Panc1 (cell line): Measurements from ENCODE around the gene GIMAP6. TPM values are rescaled to one million over a fixed set of nuclear protein-coding genes. Genes with fewer than 3 reads are reported as not detected.
"Not testable (repeated sequence)": the region's sequence is repeated elsewhere in the genome, so short reads cannot be mapped to it uniquely, and the experiment has no call there.

Experiments
- ATAC-seq: fragments of 200-7000 bp; cut with Tn5 transposase; 2 replicates; pipeline ENCODE4 v1.9.1; 2020; ENCODE audit warnings: mild to moderate bottlenecking, moderate library complexity
- BruUV-seq: library from RNA; stranded (reverse); fragments of 400-500 nt; replicated peaks from 2 replicates; lab custom pipeline; 2021; lab: Mats Ljungman, UMichigan
- CTCF ChIA-PET: fragments of 300-600 bp; sonication (Branson Sonifier 250); formaldehyde crosslinking; loops from one replicate; lab custom pipeline; 2022; ENCODE audit warnings: antibody characterized with exemption; lab: Charles Lee
- POLR2A ChIA-PET: fragments of 300-600 bp; sonication (Branson Sonifier 250); formaldehyde crosslinking; loops from one replicate; lab custom pipeline; 2022; ENCODE audit warnings: antibody characterized with exemption; lab: Charles Lee
- DNase-seq: peaks from one replicate; pipeline ENCODE4 v3.0.0-alpha.2; 2010; ENCODE audit warnings: low read depth, low spot score
- H3K27ac ChIP-seq: 2 replicates; pipeline ENCODE4 v1.5.1; 2011; ENCODE audit warnings: mild to moderate bottlenecking, low read length, inconsistent platforms
- H3K27me3 ChIP-seq: fragments of 200-500 bp; sonication (Bioruptor generic); 2 replicates; pipeline ENCODE4 v1.6.0; 2014; ENCODE audit warnings: low read length, inconsistent platforms; ENCODE audit not compliant: control insufficient read depth, insufficient read depth
- H3K36me3 ChIP-seq: fragments of 200-500 bp; sonication (Bioruptor generic); 2 replicates; pipeline ENCODE4 v1.5.1; 2014; ENCODE audit warnings: inconsistent platforms, mild to moderate bottlenecking, low read length, moderate library complexity; ENCODE audit not compliant: control insufficient read depth, insufficient read depth
- H3K4me1 ChIP-seq: 2 replicates; pipeline ENCODE4 v1.5.1; 2011; ENCODE audit warnings: inconsistent platforms, mild to moderate bottlenecking, low read length, moderate library complexity; ENCODE audit not compliant: control insufficient read depth, insufficient read depth
- H3K4me3 ChIP-seq, 2 experiments: 2 replicates each; pipeline ENCODE4 v1.5.1; 2011 to 2012; ENCODE audit warnings: low read depth in 2 of 2, low read length in 2 of 2, mild to moderate bottlenecking in 2 of 2, inconsistent platforms in 1 of 2, moderate library complexity in 1 of 2
- H3K9me3 ChIP-seq: fragments of 200-500 bp; sonication (Bioruptor generic); 2 replicates; pipeline ENCODE4 v1.5.1; 2014; ENCODE audit warnings: low read depth, mild to moderate bottlenecking, inconsistent platforms, low read length, moderate library complexity; ENCODE audit not compliant: control insufficient read depth, insufficient read depth
- POLR2AphosphoS5 ChIP-seq: IDR thresholded peaks from 2 replicates; pipeline ENCODE4 v1.6.1; 2012; ENCODE audit warnings: mild to moderate bottlenecking, low read depth, low read length, moderate library complexity
- SIN3A ChIP-seq: IDR thresholded peaks from 2 replicates; pipeline ENCODE4 v1.6.1; 2012; ENCODE audit warnings: low read depth, mild to moderate bottlenecking, low read length, moderate library complexity, borderline replicate concordance; ENCODE audit not compliant: insufficient read depth
- TCF7L2 ChIP-seq: IDR thresholded peaks from 2 replicates; pipeline ENCODE4 v1.6.1; 2011; ENCODE audit warnings: mild to moderate bottlenecking, low read depth, low read length, inconsistent platforms
- in situ Hi-C: cut with HindIII; loops from 2 replicates; pipeline ENCODE4 v1.10.0; 2016; ENCODE audit warnings: low sequenced_read_pairs, low pct_unique_long_range_greater_than_20kb
- intact Hi-C: fragments of 100-400 bp; cut with micrococcal nuclease; formaldehyde crosslinking; loops from one replicate; pipeline ENCODE4 v1.10.0; 2022; ENCODE audit not compliant: unreplicated experiment
- total RNA-seq: library from RNA; stranded (reverse); gene quantifications from one replicate; pipeline ENCODE4 v1.2.1, GENCODE V29; 2021; ENCODE audit not compliant: unreplicated experiment
- TF ChIP-seq, protein P1 (sequence below), 2 experiments: IDR thresholded peaks; 2 replicates each; pipeline ENCODE4 v1.6.1; 2011 to 2012; ENCODE audit warnings: low read depth in 2 of 2, control low read depth in 1 of 2, low read length in 1 of 2, mild to moderate bottlenecking in 1 of 2, moderate library complexity in 1 of 2; ENCODE audit not compliant: insufficient read depth in 1 of 2
- TF ChIP-seq, protein P2 (sequence below): fragments of 450-650 bp; IDR thresholded peaks from 2 replicates; pipeline ENCODE4 v1.5.1; 2017; ENCODE audit warnings: mild to moderate bottlenecking

Gene GIMAP6
- total RNA-seq, 1 experiment from 2014 or later, result 0.23 TPM

DNA sequence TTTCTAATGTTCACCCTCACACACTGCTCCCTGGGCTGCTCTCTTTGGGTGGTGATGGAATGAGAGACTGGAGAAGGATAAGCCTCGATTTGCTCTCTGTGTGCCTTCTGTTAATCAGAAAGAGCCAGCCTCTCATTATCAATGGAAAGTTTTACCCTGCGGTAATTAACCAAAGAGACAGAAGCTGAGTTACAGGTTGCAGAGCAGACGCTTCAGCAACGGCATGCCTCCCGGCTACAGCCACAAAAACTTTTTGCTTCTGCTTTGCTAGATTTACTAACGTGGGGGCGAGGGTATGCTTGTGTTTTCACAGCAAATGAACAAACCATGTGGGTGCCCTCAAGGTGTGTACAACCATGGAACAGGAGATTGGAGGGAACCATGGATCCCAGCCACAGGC, 47.0 kb downstream of the GIMAP6 start:
- in situ Hi-C loops, result no loop called here
- intact Hi-C loops, result no loop called here
- no TSS peak for BruUV-seq
- POLR2A ChIA-PET, result no interaction called here
- DNase-seq (no peak), ATAC-seq (no peak)
- CTCF ChIA-PET, result no interaction called here
- Histone ChIP-seq H3K4me1 (no peaks in the 10 kb centered on the region), H3K9me3 (no peaks in the 10 kb centered on the region), H3K27ac (no peak overlapping the region), H3K4me3 (no peak overlapping the region), H3K36me3 (no peaks in the 10 kb centered on the region), H3K27me3 (no peaks in the 10 kb centered on the region; the same call in none of the 2 replicates)
- TF ChIP-seq, protein P1, sequence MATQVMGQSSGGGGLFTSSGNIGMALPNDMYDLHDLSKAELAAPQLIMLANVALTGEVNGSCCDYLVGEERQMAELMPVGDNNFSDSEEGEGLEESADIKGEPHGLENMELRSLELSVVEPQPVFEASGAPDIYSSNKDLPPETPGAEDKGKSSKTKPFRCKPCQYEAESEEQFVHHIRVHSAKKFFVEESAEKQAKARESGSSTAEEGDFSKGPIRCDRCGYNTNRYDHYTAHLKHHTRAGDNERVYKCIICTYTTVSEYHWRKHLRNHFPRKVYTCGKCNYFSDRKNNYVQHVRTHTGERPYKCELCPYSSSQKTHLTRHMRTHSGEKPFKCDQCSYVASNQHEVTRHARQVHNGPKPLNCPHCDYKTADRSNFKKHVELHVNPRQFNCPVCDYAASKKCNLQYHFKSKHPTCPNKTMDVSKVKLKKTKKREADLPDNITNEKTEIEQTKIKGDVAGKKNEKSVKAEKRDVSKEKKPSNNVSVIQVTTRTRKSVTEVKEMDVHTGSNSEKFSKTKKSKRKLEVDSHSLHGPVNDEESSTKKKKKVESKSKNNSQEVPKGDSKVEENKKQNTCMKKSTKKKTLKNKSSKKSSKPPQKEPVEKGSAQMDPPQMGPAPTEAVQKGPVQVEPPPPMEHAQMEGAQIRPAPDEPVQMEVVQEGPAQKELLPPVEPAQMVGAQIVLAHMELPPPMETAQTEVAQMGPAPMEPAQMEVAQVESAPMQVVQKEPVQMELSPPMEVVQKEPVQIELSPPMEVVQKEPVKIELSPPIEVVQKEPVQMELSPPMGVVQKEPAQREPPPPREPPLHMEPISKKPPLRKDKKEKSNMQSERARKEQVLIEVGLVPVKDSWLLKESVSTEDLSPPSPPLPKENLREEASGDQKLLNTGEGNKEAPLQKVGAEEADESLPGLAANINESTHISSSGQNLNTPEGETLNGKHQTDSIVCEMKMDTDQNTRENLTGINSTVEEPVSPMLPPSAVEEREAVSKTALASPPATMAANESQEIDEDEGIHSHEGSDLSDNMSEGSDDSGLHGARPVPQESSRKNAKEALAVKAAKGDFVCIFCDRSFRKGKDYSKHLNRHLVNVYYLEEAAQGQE (IDR thresholded peaks at IDR 0.05; ENCODE audit: insufficient read depth in 1 of 2, low read depth in 2 of 2, low read length in 1 of 2), result no peak
- TF ChIP-seq TCF7L2, result no peak
- TF ChIP-seq SIN3A, result no peak
- no peak for TF ChIP-seq POLR2AphosphoS5
- TF ChIP-seq, protein P2, sequence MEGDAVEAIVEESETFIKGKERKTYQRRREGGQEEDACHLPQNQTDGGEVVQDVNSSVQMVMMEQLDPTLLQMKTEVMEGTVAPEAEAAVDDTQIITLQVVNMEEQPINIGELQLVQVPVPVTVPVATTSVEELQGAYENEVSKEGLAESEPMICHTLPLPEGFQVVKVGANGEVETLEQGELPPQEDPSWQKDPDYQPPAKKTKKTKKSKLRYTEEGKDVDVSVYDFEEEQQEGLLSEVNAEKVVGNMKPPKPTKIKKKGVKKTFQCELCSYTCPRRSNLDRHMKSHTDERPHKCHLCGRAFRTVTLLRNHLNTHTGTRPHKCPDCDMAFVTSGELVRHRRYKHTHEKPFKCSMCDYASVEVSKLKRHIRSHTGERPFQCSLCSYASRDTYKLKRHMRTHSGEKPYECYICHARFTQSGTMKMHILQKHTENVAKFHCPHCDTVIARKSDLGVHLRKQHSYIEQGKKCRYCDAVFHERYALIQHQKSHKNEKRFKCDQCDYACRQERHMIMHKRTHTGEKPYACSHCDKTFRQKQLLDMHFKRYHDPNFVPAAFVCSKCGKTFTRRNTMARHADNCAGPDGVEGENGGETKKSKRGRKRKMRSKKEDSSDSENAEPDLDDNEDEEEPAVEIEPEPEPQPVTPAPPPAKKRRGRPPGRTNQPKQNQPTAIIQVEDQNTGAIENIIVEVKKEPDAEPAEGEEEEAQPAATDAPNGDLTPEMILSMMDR, result no peak

DNA sequence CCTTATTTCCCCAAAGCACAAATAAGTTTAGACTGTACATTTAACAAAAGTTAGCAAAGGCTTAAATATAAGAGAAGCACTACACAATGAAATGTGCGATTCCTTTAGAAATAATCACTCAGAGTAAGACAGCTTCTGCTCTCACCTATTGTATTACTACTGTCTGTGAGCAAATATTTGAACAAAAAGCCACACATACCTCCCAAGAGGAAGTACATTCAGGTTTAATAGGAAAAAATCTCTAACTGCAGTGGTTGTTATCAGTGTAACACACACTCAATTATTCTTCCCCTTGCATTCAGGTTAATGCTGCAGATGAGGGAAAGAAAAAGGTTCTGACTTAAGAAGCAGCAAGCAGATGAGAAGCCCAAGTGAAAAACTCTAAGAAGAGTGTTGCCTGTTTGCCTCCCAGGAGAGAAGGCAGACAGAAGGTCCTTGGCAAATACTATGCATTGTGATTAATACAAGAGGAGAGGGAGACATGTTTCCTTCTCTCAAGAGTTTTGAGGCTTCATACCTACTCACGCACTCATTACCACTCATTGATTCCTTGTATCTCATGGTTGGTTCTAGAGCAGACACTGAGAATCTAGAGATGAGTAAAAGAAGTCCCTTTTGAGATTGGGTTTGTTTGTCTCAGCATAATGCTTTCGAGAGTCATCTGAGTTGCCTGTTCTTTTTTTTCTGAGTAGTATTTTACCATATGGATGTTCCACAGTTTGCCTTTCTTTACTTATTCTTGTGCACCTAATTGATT, 51.4 kb downstream of the GIMAP6 start:
- H3K4me3 ChIP-seq, result no peak overlapping the region
- intact Hi-C loops (no loop called here), in situ Hi-C loops (no loop called here)
- no peak for TF ChIP-seq SIN3A
- no peak for TF ChIP-seq TCF7L2
- TF ChIP-seq, protein P2, result no peak
- TF ChIP-seq, protein P1 (IDR thresholded peaks at IDR 0.05; ENCODE audit: insufficient read depth in 1 of 2, low read depth in 2 of 2, low read length in 1 of 2), result no peak
- TF ChIP-seq POLR2AphosphoS5, result no peak
- no peak overlapping the region for H3K27ac ChIP-seq
- no peak for ATAC-seq
- H3K4me1 ChIP-seq, result no peaks in the 10 kb centered on the region
- no peaks in the 10 kb centered on the region for H3K9me3 ChIP-seq
- no peak for DNase-seq
- BruUV-seq, result no TSS peak
- POLR2A ChIA-PET, result no interaction called here
- H3K27me3 ChIP-seq, result no peaks in the 10 kb centered on the region; the same call in none of the 2 replicates
- CTCF ChIA-PET, result no interaction called here
- no peaks in the 10 kb centered on the region for H3K36me3 ChIP-seq

DNA sequence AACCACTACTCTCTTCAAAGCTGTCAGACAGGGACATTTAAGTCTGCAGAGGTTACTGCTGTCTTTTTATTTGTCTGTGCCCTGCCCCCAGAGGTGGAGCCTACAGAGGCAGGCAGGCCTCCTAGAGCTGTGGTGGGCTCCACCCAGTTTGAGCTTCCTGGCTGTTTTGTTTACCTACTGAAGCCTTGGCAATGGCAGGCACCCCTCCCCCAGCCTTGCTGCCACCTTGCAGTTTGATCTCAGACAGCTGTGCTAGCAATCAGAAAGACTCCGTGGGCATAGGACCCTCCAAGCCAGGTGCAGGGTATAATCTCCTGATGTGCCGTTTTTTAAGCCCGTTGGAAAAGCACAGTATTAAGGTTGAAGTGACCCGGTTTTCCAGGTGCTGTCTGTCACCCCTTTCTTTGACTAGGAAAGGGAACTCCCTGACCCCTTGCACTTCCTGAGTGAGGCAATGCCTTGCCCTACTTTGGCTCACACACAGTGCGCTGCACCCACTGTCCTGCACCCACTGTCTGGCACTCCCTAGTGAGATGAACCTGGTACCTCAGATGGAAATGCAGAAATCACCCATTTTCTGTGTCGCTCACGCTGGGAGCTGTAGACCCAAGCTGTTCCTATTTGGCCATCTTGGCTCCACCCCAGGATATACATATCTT, 52.1 kb downstream of the GIMAP6 start:
- H3K27ac ChIP-seq, DNase-seq, in situ Hi-C loops, H3K4me1 ChIP-seq, CTCF ChIA-PET, H3K36me3 ChIP-seq, ATAC-seq, H3K27me3 ChIP-seq, H3K9me3 ChIP-seq, BruUV-seq, H3K4me3 ChIP-seq, POLR2A ChIA-PET, intact Hi-C loops: not testable (repeated sequence)
